Smooth muscle cell (in vitro differentiated cells): Measurements from ENCODE around the gene NOSIP. TPM values are rescaled to one million over a fixed set of nuclear protein-coding genes. Genes with fewer than 3 reads are reported as not detected.
A peak's percentile ranks its signal among the peaks of the same experiment; 100 is the strongest.

Experiments used
- DNase-seq: peaks from one replicate; lab custom pipeline; 2025; ENCODE audit not compliant: unreplicated experiment; lab: John Stamatoyannopoulos, UW
- H2AFZ ChIP-seq: fragments of 200-600 bp; sonication (generic); 2 replicates; pipeline ENCODE4 v1.6.0; 2016; ENCODE audit warnings: antibody characterized with exemption, low read depth, mild to moderate bottlenecking
- H3F3A ChIP-seq: fragments of 200-600 bp; sonication (generic); 2 replicates; pipeline ENCODE4 v1.6.0; 2017; ENCODE audit warnings: antibody characterized with exemption, low read depth
- H3K27ac ChIP-seq: fragments of 200-600 bp; sonication (generic); 2 replicates; pipeline ENCODE4 v1.5.1; 2016; ENCODE audit warnings: low read depth, mild to moderate bottlenecking
- H3K27me3 ChIP-seq: fragments of 200-600 bp; sonication (generic); 2 replicates; pipeline ENCODE4 v1.6.1; 2016; ENCODE audit warnings: low read depth, mild to moderate bottlenecking
- H3K36me3 ChIP-seq: fragments of 200-600 bp; sonication (generic); 2 replicates; pipeline ENCODE4 v1.5.1; 2016; ENCODE audit warnings: low read depth
- H3K4me1 ChIP-seq: fragments of 200-600 bp; sonication (generic); 2 replicates; pipeline ENCODE4 v1.5.1; 2016; ENCODE audit warnings: low read depth
- H3K4me2 ChIP-seq: fragments of 200-600 bp; sonication (generic); 2 replicates; pipeline ENCODE4 v1.6.0; 2016; ENCODE audit warnings: mild to moderate bottlenecking
- H3K4me3 ChIP-seq: fragments of 200-600 bp; sonication (generic); 2 replicates; pipeline ENCODE4 v1.5.1; 2016; ENCODE audit warnings: mild to moderate bottlenecking
- H3K79me2 ChIP-seq: fragments of 200-600 bp; sonication (generic); 2 replicates; pipeline ENCODE4 v1.6.0; 2016; ENCODE audit warnings: low read depth, mild to moderate bottlenecking
- H3K9ac ChIP-seq: fragments of 200-600 bp; sonication (generic); 2 replicates; pipeline ENCODE4 v1.6.0; 2016; ENCODE audit warnings: low read depth
- H3K9me3 ChIP-seq: fragments of 200-600 bp; sonication (generic); replicated peaks from 2 replicates; pipeline ENCODE4 v1.5.1; 2016; ENCODE audit warnings: low read depth
- H4K20me1 ChIP-seq: fragments of 200-600 bp; sonication (generic); 2 replicates; pipeline ENCODE4 v1.6.0; 2016; ENCODE audit warnings: low read depth
- WGBS: methylation state at CpG from one replicate; pipeline ENCODE4 v1.1.7; 2016; ENCODE audit warnings: low lambda C conversion rate; 5-methylcytosine and 5-hydroxymethylcytosine counted together
- polyA plus RNA-seq: library from polyadenylated mRNA; unstranded; fragments of >200 nt; fragmentation: Nextera tagmentation; extraction: Ambion mirVana; gene quantifications from 2 replicates; pipeline ENCODE4 v1.2.1, GENCODE V29; 2016
- total RNA-seq: library from RNA; depleted of rRNA; stranded (reverse); fragments of >200 nt; gene quantifications from 2 replicates; pipeline ENCODE4 v1.2.3, GENCODE V29; 2014
- TF ChIP-seq, protein P1 (sequence below): fragments of 200-600 bp; sonication (generic); IDR thresholded peaks from 2 replicates; pipeline ENCODE4 v1.5.1; 2017; ENCODE audit warnings: borderline replicate concordance, mild to moderate bottlenecking, antibody characterized with exemption; ENCODE audit not compliant: insufficient read depth, poor library complexity, severe bottlenecking

NOSIP gene
- total and polyA plus RNA-seq, 2 experiments from 2014 or later: 45.0 to 95.7 TPM

DNA sequence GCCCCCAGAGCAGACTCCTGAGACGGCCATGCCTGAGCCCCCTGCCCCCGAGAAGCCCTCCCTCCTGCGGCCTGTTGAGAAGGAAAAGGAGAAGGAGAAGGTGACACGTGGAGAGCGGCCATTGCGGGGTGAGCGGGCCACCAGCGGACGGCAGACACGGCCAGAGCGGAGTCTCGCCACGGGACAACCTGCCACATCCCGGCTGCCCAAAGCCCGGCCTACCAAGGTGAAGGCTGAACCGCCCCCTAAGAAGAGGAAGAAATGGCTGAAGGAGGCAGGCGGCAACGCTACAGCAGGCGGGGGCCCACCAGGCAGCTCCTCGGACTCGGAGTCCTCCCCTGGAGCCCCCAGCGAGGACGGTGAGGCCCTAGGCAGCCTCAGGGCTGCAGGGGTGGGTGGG, 35.5 kb upstream of the NOSIP start:
- 98% methylated on average over 23 of the region's 23 CpGs for WGBS
- peaks cover 43% of the 10 kb centered on the region for H4K20me1 ChIP-seq
- no peak overlapping the region for H3K4me2 ChIP-seq
- H3K9me3 ChIP-seq: no peaks in the 10 kb centered on the region
- no peaks in the 10 kb centered on the region for H3K4me1 ChIP-seq
- no peak for DNase-seq
- TF ChIP-seq, protein P1, sequence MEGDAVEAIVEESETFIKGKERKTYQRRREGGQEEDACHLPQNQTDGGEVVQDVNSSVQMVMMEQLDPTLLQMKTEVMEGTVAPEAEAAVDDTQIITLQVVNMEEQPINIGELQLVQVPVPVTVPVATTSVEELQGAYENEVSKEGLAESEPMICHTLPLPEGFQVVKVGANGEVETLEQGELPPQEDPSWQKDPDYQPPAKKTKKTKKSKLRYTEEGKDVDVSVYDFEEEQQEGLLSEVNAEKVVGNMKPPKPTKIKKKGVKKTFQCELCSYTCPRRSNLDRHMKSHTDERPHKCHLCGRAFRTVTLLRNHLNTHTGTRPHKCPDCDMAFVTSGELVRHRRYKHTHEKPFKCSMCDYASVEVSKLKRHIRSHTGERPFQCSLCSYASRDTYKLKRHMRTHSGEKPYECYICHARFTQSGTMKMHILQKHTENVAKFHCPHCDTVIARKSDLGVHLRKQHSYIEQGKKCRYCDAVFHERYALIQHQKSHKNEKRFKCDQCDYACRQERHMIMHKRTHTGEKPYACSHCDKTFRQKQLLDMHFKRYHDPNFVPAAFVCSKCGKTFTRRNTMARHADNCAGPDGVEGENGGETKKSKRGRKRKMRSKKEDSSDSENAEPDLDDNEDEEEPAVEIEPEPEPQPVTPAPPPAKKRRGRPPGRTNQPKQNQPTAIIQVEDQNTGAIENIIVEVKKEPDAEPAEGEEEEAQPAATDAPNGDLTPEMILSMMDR: no peak
- no peaks in the 10 kb centered on the region for H3K36me3 ChIP-seq
- H3K27me3 ChIP-seq: no peaks in the 10 kb centered on the region
- no peak overlapping the region for H3K9ac ChIP-seq
- H3F3A ChIP-seq: no peaks in the 10 kb centered on the region
- H2AFZ ChIP-seq: no peak overlapping the region
- H3K4me3 ChIP-seq: no peak overlapping the region
- H3K79me2 ChIP-seq: peaks cover 26% of the 10 kb centered on the region
- no peak overlapping the region for H3K27ac ChIP-seq

DNA sequence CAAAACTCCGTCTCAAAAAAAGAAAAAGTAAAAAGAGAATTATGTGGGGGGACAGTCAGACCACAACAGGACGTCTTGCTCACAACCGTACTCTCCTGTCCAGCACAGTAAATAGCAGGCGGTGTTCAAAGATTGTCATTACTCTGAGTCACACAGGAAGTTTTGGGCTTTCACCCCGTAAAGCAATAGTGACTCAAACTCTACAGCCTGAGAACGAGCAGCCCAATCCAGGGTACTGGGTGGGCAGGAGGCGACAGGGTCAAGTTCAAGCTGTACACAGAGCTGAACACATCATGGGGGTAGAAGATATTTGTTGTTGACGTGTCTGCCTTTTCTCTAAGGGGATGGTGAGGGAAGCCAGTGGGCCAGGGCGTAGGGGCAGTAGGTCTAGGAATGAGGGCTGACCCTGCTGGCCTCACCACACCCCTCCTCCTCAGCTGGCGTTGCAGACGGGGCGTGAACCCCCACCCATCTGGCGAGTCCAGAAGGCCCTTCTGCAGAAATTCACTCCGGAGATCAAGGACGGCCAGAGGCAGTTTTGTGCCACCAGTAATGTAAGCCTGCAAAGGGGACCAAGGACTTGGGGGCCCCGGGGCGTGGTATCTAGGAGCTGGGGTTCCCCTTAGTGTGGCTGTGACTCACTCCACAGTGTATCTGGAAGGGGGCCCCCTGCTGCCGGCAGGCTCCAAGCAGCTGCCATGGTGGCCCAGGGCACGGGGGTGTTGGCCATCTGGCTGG, 33.9 kb upstream of the NOSIP start:
- Histone ChIP-seq H3K79me2 (peaks cover 41% of the 10 kb centered on the region), H2AFZ (no peak overlapping the region), H3K4me2 (peak overlapping the region; percentile 51), H3K36me3 (no peaks in the 10 kb centered on the region), H4K20me1 (peaks cover 58% of the 10 kb centered on the region), H3K4me1 (no peaks in the 10 kb centered on the region), H3K9ac (peak overlapping the region; percentile 54), H3K9me3 (no peaks in the 10 kb centered on the region), H3K27ac (peak overlapping the region; percentile 94), H3F3A (no peaks in the 10 kb centered on the region), H3K4me3 (no peak overlapping the region), H3K27me3 (no peaks in the 10 kb centered on the region)
- 44% methylated on average over 19 of the region's 19 CpGs for WGBS
- DNase-seq: no peak
- TF ChIP-seq, protein P1: peak; percentile 6

DNA sequence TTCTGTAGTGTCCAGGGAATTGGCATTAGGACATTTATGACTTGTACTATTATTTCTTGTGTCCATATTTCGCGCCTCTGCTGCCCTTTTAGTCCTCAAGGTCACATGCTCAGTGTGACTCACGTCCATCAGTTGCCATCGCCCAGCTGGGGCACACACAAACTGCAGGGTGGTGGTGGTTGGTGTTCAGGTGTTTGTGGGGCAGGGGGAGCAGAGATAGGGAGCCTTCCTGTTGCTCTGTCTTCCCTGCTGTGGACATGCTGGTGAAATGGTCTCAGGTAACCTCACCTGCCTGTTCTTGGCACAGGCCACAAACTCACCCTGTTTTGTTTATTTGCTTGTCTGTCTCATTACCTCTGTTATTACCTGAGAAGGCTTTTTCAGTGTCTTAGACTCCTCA, 33.0 kb upstream of the NOSIP start:
- H3K4me1 ChIP-seq: no peaks in the 10 kb centered on the region
- H3K27ac ChIP-seq: peak overlapping the region; percentile 94
- no peaks in the 10 kb centered on the region for H3K9me3 ChIP-seq
- WGBS: 80% methylated on average over 4 of the region's 4 CpGs
- H3K27me3 ChIP-seq: no peaks in the 10 kb centered on the region
- H2AFZ ChIP-seq: no peak overlapping the region
- H3K9ac ChIP-seq: peak overlapping the region; percentile 54
- peaks cover 50% of the 10 kb centered on the region for H3K79me2 ChIP-seq
- H3K4me3 ChIP-seq: no peak overlapping the region
- DNase-seq: no peak
- TF ChIP-seq, protein P1: no peak
- no peaks in the 10 kb centered on the region for H3K36me3 ChIP-seq
- no peaks in the 10 kb centered on the region for H3F3A ChIP-seq
- H3K4me2 ChIP-seq: peak overlapping the region; percentile 51
- peaks cover 66% of the 10 kb centered on the region for H4K20me1 ChIP-seq
